H9 (cell line): ENCODE data around the gene MACROD1. TPM values are rescaled to one million over a fixed set of nuclear protein-coding genes. Genes with fewer than 3 reads are reported as not detected.

Experiments
- DNase-seq: peaks from one replicate; pipeline ENCODE4 v3.0.0-alpha.2; 2017
- H2AFZ ChIP-seq: one replicate; pipeline ENCODE4 v1.6.1; 2013; ENCODE audit warnings: mild to moderate bottlenecking, low read length, control low read depth, moderate library complexity
- H2AK5ac ChIP-seq: 2 replicates; pipeline ENCODE4 v1.6.1; 2013; ENCODE audit warnings: low read length, control low read depth, mixed read lengths; ENCODE audit not compliant: insufficient read length
- H2BK120ac ChIP-seq: one replicate; pipeline ENCODE4 v1.6.1; 2013; ENCODE audit warnings: low read depth, mild to moderate bottlenecking, low read length, control low read depth, inconsistent platforms; ENCODE audit not compliant: poor library complexity, severe bottlenecking
- H2BK12ac ChIP-seq: 2 replicates; pipeline ENCODE4 v1.6.1; 2013; ENCODE audit warnings: low read length, control low read depth, mixed read lengths, low read depth; ENCODE audit not compliant: insufficient read length
- H2BK15ac ChIP-seq: 2 replicates; pipeline ENCODE4 v1.6.1; 2013; ENCODE audit warnings: low read depth, low read length, control low read depth
- H2BK20ac ChIP-seq: one replicate; pipeline ENCODE4 v1.6.1; 2013; ENCODE audit warnings: low read depth, mild to moderate bottlenecking, low read length, control low read depth, inconsistent platforms; ENCODE audit not compliant: poor library complexity, severe bottlenecking
- H2BK5ac ChIP-seq: 2 replicates; pipeline ENCODE4 v1.6.1; 2013; ENCODE audit warnings: low read length, control low read depth, mixed read lengths; ENCODE audit not compliant: insufficient read length
- H3K14ac ChIP-seq: 2 replicates; pipeline ENCODE4 v1.6.1; 2013; ENCODE audit warnings: low read length, control low read depth; ENCODE audit not compliant: insufficient read depth
- H3K18ac ChIP-seq: 2 replicates; pipeline ENCODE4 v1.6.1; 2013; ENCODE audit warnings: low read depth, mild to moderate bottlenecking, mixed read lengths, low read length, control low read depth; ENCODE audit not compliant: insufficient read length
- H3K23ac ChIP-seq: 2 replicates; pipeline ENCODE4 v1.6.1; 2013; ENCODE audit warnings: low read length, control low read depth, mixed read lengths, low read depth; ENCODE audit not compliant: insufficient read length
- H3K23me2 ChIP-seq: 2 replicates; pipeline ENCODE4 v1.6.1; 2013; ENCODE audit warnings: low read depth, mild to moderate bottlenecking, mixed read lengths, low read length, control low read depth; ENCODE audit not compliant: insufficient read length, poor library complexity, severe bottlenecking
- H3K27ac ChIP-seq: 2 replicates; pipeline ENCODE4 v1.5.1; 2013; ENCODE audit warnings: low read length, control low read depth, mixed read lengths, low read depth; ENCODE audit not compliant: insufficient read length
- H3K27me3 ChIP-seq: 2 replicates; pipeline ENCODE4 v1.6.1; 2013; ENCODE audit warnings: low read length, control low read depth, inconsistent platforms; ENCODE audit not compliant: insufficient read depth
- H3K4ac ChIP-seq: 2 replicates; pipeline ENCODE4 v1.6.1; 2013; ENCODE audit warnings: low read depth, mild to moderate bottlenecking, control low read depth, inconsistent platforms, low read length, moderate library complexity
- H3K4me1 ChIP-seq: 2 replicates; pipeline ENCODE4 v1.6.1; 2013; ENCODE audit warnings: low read length, control low read depth, inconsistent platforms; ENCODE audit not compliant: insufficient read depth
- H3K4me2 ChIP-seq: 2 replicates; pipeline ENCODE4 v1.6.1; 2013; ENCODE audit warnings: low read length, control low read depth, mixed read lengths; ENCODE audit not compliant: insufficient read length, insufficient read depth
- H3K56ac ChIP-seq: 2 replicates; pipeline ENCODE4 v1.6.1; 2013; ENCODE audit warnings: low read depth, mild to moderate bottlenecking, mixed read lengths, low read length, control low read depth; ENCODE audit not compliant: insufficient read length
- H3K79me1 ChIP-seq: 2 replicates; pipeline ENCODE4 v1.6.1; 2013; ENCODE audit warnings: low read depth, mild to moderate bottlenecking, moderate library complexity, low read length, control low read depth, inconsistent platforms; ENCODE audit not compliant: insufficient read depth, poor library complexity, severe bottlenecking
- H3K79me2 ChIP-seq: 2 replicates; pipeline ENCODE4 v1.6.1; 2013; ENCODE audit warnings: low read length, control low read depth, inconsistent platforms; ENCODE audit not compliant: insufficient read depth
- H3K9ac ChIP-seq: 2 replicates; pipeline ENCODE4 v1.6.1; 2013; ENCODE audit warnings: low read length, control low read depth, mixed read lengths; ENCODE audit not compliant: insufficient read length; ENCODE audit errors: extremely low read depth
- H3K9me3 ChIP-seq: one replicate; pipeline ENCODE4 v1.6.1; 2013; ENCODE audit warnings: low read depth, low read length, inconsistent platforms; ENCODE audit not compliant: control insufficient read depth
- H3T11ph ChIP-seq: one replicate; pipeline ENCODE4 v1.6.1; 2013; ENCODE audit warnings: mild to moderate bottlenecking, low read length, control low read depth, inconsistent platforms
- H4K20me1 ChIP-seq: one replicate; pipeline ENCODE4 v1.6.1; 2013; ENCODE audit not compliant: control insufficient read depth, insufficient read length, insufficient read depth
- H4K5ac ChIP-seq: 2 replicates; pipeline ENCODE4 v1.6.1; 2013; ENCODE audit warnings: low read depth, mild to moderate bottlenecking, mixed read lengths, low read length, control low read depth; ENCODE audit not compliant: insufficient read length
- H4K8ac ChIP-seq: replicated peaks from 2 replicates; pipeline ENCODE4 v1.6.1; 2013; ENCODE audit warnings: low read length, control low read depth, mixed read lengths, low read depth; ENCODE audit not compliant: insufficient read length
- H4K91ac ChIP-seq: 2 replicates; pipeline ENCODE4 v1.6.1; 2013; ENCODE audit warnings: low read depth, mild to moderate bottlenecking, moderate library complexity, mixed read lengths, low read length, control low read depth; ENCODE audit not compliant: insufficient read length
- H3K27ac Mint-ChIP-seq, 3 experiments: 2 replicates in 2 of 3; 3 replicates in 1 of 3; pipeline ENCODE4 v1.8.0; 2020 to 2021; ENCODE audit warnings: mixed read lengths in 3 of 3, mild to moderate bottlenecking in 1 of 3, moderate library complexity in 1 of 3
- H3K27me3 Mint-ChIP-seq: 2 replicates; pipeline ENCODE4 v1.8.0; 2021; ENCODE audit warnings: low read depth, mild to moderate bottlenecking, moderate library complexity, mixed read lengths
- H3K36me3 Mint-ChIP-seq, 3 experiments: 2 replicates in 2 of 3; 3 replicates in 1 of 3; pipeline ENCODE4 v1.8.0; 2020 to 2021; ENCODE audit warnings: low read depth in 3 of 3, mixed read lengths in 3 of 3; ENCODE audit not compliant: insufficient read depth in 1 of 3
- H3K4me1 Mint-ChIP-seq, 2 experiments: 2 replicates each; pipeline ENCODE4 v1.8.0; 2020; ENCODE audit warnings: mixed read lengths in 2 of 2
- H3K4me3 Mint-ChIP-seq, 2 experiments: 2 replicates in 1 of 2; 3 replicates in 1 of 2; pipeline ENCODE4 v1.8.0; 2020 to 2021; ENCODE audit warnings: mild to moderate bottlenecking in 2 of 2, mixed read lengths in 2 of 2, moderate library complexity in 1 of 2
- H3K9me3 Mint-ChIP-seq, 2 experiments: 2 replicates in 1 of 2; 3 replicates in 1 of 2; pipeline ENCODE4 v1.8.0; 2020; ENCODE audit warnings: mild to moderate bottlenecking in 2 of 2, mixed read lengths in 2 of 2, moderate library complexity in 1 of 2
- CTCF ChIP-seq: fragments of 200-600 bp; sonication (generic); conservative IDR thresholded peaks from 3 replicates; pipeline ENCODE4 v1.8.0; 2021; ENCODE audit warnings: antibody characterized with exemption, mild to moderate bottlenecking
- WGBS: extraction: QIAGEN DNeasy Blood & Tissue Kit; methylation state at CpG from one replicate; pipeline ENCODE4 v1.1.7; 2013; ENCODE audit warnings: missing lambda C conversion rate, low lambda C conversion rate, mixed read lengths; ENCODE audit not compliant: insufficient read length; ENCODE audit errors: extremely low coverage; 5-methylcytosine and 5-hydroxymethylcytosine counted together
- total RNA-seq: library from RNA; stranded (reverse); gene quantifications from 2 replicates; pipeline ENCODE4 v1.2.1, GENCODE V29; 2021

MACROD1 gene
- total RNA-seq, 1 experiment from 2014 or later, result 21.2 TPM

- DNase-seq, result no peak
- Histone ChIP-seq H2BK20ac (no peak overlapping the region), H2BK120ac (no peak overlapping the region), H2AK5ac (no peak overlapping the region), H4K5ac (no peak overlapping the region), H4K91ac (no peak overlapping the region), H4K8ac (no peak overlapping the region), H3K9me3 (no peaks in the 10 kb centered on the region), H3K4me1 (no peaks in the 10 kb centered on the region), H3K56ac (no peak overlapping the region), H3K14ac (no peak overlapping the region), H2BK12ac (no peak overlapping the region), H3K27ac (no peak overlapping the region), H3K79me1 (no peaks in the 10 kb centered on the region), H3K23me2 (no peaks in the 10 kb centered on the region), H3K79me2 (no peaks in the 10 kb centered on the region), H2AFZ (no peak overlapping the region), H3K4me2 (no peak overlapping the region), H3K18ac (no peak overlapping the region), H3T11ph (no peak overlapping the region), H3K27me3 (peaks cover 4% of the 10 kb centered on the region; the same call in 1 of the 2 replicates), H2BK5ac (no peak overlapping the region), H3K4ac (no peak overlapping the region), H2BK15ac (no peak overlapping the region), H4K20me1 (no peaks in the 10 kb centered on the region), H3K23ac (no peak overlapping the region), H3K9ac (no peak overlapping the region)
- H3K27ac Mint-ChIP-seq, result no peak overlapping the region; a peak in 2 of 7 replicates
- no peak for TF ChIP-seq CTCF
- peaks cover 2 to 10% of the 10 kb centered on the region in 2 experiments; a peak in 2 of 4 replicates for H3K4me1 Mint-ChIP-seq
- H3K4me3 Mint-ChIP-seq, result no peak overlapping the region; a peak in 1 of 5 replicates
- no peaks in the 10 kb centered on the region; a peak in 1 of 7 replicates for H3K36me3 Mint-ChIP-seq
- H3K9me3 Mint-ChIP-seq, result no peaks in the 10 kb centered on the region; a peak in 1 of 5 replicates
- WGBS, result no CpG with 5 or more reads among the region's 13 CpGs
- peaks cover 72% of the 10 kb centered on the region for H3K27me3 Mint-ChIP-seq
Observed at GRCh38 chr11:64103277-64103985, 62.5 kb downstream of the MACROD1 start.
